Measurements from ENCODE around the gene GLE1.

DNA sequence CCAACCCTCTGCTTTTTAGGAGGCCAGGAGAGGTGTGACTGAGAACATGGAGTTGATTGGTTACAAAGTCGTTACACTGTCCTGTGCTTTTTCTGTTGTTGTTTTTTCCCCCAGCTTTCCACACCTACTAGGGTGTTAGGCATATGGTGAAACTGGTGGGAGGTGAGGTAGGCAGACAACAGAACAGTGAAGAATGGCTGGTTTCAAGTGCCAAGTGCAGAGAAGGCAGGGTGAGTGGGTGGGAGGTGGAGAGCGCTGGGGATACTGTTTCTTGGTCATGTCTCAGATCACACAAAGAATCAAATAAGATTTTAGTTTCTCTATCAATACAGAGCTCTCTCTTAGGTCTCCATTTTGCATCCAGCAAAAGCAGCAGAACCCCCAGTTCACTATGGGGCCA lies 45.7 kb downstream of the GLE1 start:
- TF ChIP-seq FOXM1 (IDR thresholded peaks at IDR 0.05; ENCODE audit: borderline replicate concordance) (no peak), CTBP1 (IDR thresholded peaks at IDR 0.05; ENCODE audit: borderline replicate concordance) (no peak), SP1 (IDR thresholded peaks at IDR 0.05) (no peak), L3MBTL2 (conservative IDR thresholded peaks at IDR 0.05) (no peak), ELF4 (IDR thresholded peaks at IDR 0.05) (no peak), ZNF384 (IDR thresholded peaks at IDR 0.05) (no peak), FOXK2 (IDR thresholded peaks at IDR 0.05) (no peak)
- TF ChIP-seq, protein P1, sequence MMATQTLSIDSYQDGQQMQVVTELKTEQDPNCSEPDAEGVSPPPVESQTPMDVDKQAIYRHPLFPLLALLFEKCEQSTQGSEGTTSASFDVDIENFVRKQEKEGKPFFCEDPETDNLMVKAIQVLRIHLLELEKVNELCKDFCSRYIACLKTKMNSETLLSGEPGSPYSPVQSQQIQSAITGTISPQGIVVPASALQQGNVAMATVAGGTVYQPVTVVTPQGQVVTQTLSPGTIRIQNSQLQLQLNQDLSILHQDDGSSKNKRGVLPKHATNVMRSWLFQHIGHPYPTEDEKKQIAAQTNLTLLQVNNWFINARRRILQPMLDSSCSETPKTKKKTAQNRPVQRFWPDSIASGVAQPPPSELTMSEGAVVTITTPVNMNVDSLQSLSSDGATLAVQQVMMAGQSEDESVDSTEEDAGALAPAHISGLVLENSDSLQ (IDR thresholded peaks at IDR 0.05): no peak
